Activated CD8-positive, alpha-beta T cell treated with anti-CD3 and anti-CD28 coated beads, Interleukin-2, amount 10 ng/mL, durations not matched to agents 7 days and 5 days (primary cell): ENCODE results near the gene GPR50. TPM values are rescaled to one million over a fixed set of nuclear protein-coding genes. Genes with fewer than 3 reads are reported as not detected.

Experiments
- ATAC-seq: fragments of 150-1000 bp; cut with Tn5 transposase; one replicate; pipeline ENCODE4 v1.10.0; 2021; ENCODE audit warnings: moderate library complexity
- CTCF ChIA-PET: fragments of 350-600 bp; sonication (Branson Sonifier 250); formaldehyde crosslinking; loops from one replicate; lab custom pipeline; 2021; ENCODE audit warnings: antibody characterized with exemption; lab: Charles Lee
- POLR2A ChIA-PET: fragments of 350-600 bp; sonication (Branson Sonifier 250); formaldehyde crosslinking; loops from one replicate; lab custom pipeline; 2021; ENCODE audit warnings: antibody characterized with exemption; lab: Charles Lee
- DNase-seq: peaks from one replicate; pipeline ENCODE4 v3.0.0-alpha.2; 2020
- H3K27ac Mint-ChIP-seq: one replicate; pipeline ENCODE4 v1.8.0; 2021; ENCODE audit warnings: mild to moderate bottlenecking, mixed read lengths
- H3K27me3 Mint-ChIP-seq: one replicate; pipeline ENCODE4 v1.8.0; 2021; ENCODE audit warnings: low read depth, mixed read lengths
- H3K36me3 Mint-ChIP-seq: one replicate; pipeline ENCODE4 v1.8.0; 2021; ENCODE audit warnings: low read depth, mixed read lengths
- H3K4me1 Mint-ChIP-seq: one replicate; pipeline ENCODE4 v1.8.0; 2021; ENCODE audit warnings: low read depth, mixed read lengths
- H3K4me3 Mint-ChIP-seq: one replicate; pipeline ENCODE4 v1.8.0; 2021; ENCODE audit warnings: mild to moderate bottlenecking, mixed read lengths
- H3K9me3 Mint-ChIP-seq: one replicate; pipeline ENCODE4 v1.8.0; 2022; ENCODE audit warnings: mixed read lengths; ENCODE audit not compliant: insufficient read depth
- total RNA-seq, 2 experiments: library from RNA; stranded (reverse); gene quantifications; one replicate each; pipeline ENCODE4 v1.2.3, GENCODE V29; 2021

Gene GPR50
- total RNA-seq, 2 experiments from 2014 or later: not detected

DNA sequence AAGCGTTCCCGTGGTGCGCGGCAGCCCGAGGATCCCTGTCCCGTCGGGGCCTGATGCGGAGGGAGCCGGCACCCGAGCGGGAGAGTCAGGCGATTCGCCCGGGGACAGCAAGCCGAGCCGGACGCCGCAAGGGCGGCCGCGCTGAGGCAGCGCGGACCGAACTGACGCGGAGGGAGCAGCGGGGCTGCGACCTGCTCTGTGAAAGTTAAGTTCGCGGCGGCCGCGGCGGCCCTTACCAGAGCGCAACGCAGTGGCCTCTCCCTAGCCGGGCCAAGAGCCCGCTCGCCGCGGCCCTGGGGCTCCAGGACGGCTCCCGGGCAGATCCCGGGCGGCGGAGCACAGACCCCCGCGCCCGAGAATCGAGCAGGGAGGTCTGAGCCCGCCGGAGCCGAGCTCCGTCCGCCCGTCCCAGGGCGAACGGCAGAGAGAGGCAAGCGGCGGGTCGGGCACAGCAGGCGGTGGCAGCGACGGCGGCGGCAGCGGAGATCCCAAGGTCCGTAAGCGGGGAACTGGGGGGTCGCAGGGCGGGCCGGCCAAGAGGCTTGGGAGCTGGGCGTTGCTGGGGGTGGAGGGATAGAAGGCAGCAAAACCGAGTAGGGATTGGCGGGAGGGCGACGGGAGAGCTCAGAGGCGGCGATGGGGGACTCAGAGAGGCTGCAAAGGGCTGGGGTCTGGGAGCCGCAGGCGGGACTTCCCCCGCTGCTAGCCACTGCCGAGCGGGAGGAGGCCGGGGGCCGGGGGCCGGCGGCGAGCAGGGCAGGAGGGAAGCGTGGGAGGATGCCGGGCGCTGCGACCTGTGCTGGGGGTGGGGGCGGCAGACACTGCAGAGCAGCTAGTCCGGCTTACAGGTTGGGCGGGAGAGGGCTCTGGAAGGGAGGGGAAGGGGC is 1.0 kb downstream of the GPR50 start:
- ChIA-PET POLR2A (no interaction called here), CTCF (no interaction called here)
- no peak overlapping the region for H3K27ac Mint-ChIP-seq
- peaks cover 58% of the 10 kb centered on the region for H3K27me3 Mint-ChIP-seq
- no peaks in the 10 kb centered on the region for H3K36me3 Mint-ChIP-seq
- H3K4me3 Mint-ChIP-seq: no peak overlapping the region
- no peaks in the 10 kb centered on the region for H3K9me3 Mint-ChIP-seq
- ATAC-seq (no peak), DNase-seq (no peak)
- peaks cover 6% of the 10 kb centered on the region for H3K4me1 Mint-ChIP-seq

DNA sequence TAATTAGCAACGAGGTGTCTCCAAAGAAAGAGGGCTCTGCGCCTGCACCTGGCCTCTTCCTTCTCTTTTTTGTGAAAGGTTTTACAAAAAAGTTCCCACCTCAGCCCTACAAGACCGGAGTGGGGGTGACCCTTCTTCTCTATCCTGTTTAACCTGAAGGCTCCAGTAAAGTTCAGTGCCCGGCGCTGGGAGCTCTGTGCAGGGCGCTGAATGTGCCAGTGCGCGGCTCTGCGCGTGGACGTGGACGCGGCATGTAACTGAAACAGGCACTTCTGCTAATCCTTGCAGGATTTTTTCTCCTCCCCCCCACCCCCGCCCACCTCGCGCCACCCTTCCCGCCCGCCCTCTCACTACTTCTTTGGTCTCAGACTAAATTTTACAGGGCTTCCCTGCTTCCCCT is 2.4 kb downstream of the GPR50 start:
- POLR2A ChIA-PET: no interaction called here
- ATAC-seq (no peak), DNase-seq (no peak)
- H3K9me3 Mint-ChIP-seq: no peaks in the 10 kb centered on the region
- H3K36me3 Mint-ChIP-seq: no peaks in the 10 kb centered on the region
- peaks cover 64% of the 10 kb centered on the region for H3K27me3 Mint-ChIP-seq
- no peak overlapping the region for H3K27ac Mint-ChIP-seq
- no peak overlapping the region for H3K4me3 Mint-ChIP-seq
- CTCF ChIA-PET: no interaction called here
- H3K4me1 Mint-ChIP-seq: peaks cover 6% of the 10 kb centered on the region

GRCh38 chrX:151180400-151180799 is 4.0 kb downstream of the GPR50 start:
- H3K9me3 Mint-ChIP-seq: no peaks in the 10 kb centered on the region
- peaks cover 60% of the 10 kb centered on the region for H3K27me3 Mint-ChIP-seq
- H3K4me3 Mint-ChIP-seq: no peak overlapping the region
- ChIA-PET CTCF (no interaction called here), POLR2A (no interaction called here)
- H3K4me1 Mint-ChIP-seq: peaks cover 6% of the 10 kb centered on the region
- DNase-seq: no peak
- no peak overlapping the region for H3K27ac Mint-ChIP-seq
- ATAC-seq: no peak
- no peaks in the 10 kb centered on the region for H3K36me3 Mint-ChIP-seq

DNA sequence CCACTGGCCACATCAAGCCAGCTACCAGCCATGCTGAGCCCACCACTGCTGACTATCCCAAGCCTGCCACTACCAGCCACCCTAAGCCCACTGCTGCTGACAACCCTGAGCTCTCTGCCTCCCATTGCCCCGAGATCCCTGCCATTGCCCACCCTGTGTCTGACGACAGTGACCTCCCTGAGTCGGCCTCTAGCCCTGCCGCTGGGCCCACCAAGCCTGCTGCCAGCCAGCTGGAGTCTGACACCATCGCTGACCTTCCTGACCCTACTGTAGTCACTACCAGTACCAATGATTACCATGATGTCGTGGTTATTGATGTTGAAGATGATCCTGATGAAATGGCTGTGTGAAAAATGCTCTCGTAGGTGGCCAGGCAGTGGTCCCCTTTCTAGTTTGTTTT is 4.7 kb downstream of the GPR50 start:
- H3K27me3 Mint-ChIP-seq: peaks cover 54% of the 10 kb centered on the region

DNA sequence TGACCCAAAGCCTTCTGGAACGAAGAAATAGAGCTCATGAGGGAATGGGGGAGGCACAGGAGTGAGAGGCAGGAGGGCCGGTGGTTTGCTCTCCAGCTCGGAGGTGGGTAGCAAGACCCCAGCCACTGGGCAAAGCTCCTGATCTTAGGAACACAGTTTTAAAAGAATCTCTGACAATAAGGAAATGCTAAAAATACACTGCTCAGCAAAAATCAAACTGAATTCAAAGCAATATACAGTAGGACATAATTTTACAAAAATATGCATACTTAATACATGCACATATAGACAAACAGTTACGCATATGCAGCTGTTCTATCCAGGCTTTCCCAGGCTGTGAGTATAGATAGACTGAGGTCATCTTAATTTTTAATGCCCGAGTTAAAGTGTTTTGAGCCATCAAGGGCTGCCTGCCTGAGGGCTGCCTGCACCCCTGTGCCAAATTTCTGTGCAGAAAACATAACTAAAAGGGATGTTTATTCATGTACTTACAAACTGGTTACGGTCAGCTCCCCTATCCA is 6.9 kb downstream of the GPR50 start:
- H3K4me3 Mint-ChIP-seq: no peak overlapping the region
- ATAC-seq: no peak
- H3K27ac Mint-ChIP-seq: no peak overlapping the region
- no peak for DNase-seq
- ChIA-PET POLR2A (no interaction called here), CTCF (no interaction called here)
- peaks cover 46% of the 10 kb centered on the region for H3K27me3 Mint-ChIP-seq
- H3K36me3 Mint-ChIP-seq: no peaks in the 10 kb centered on the region
- no peaks in the 10 kb centered on the region for H3K9me3 Mint-ChIP-seq
- H3K4me1 Mint-ChIP-seq: peaks cover 3% of the 10 kb centered on the region

More for the DNA sequence above, 4.7 kb downstream of the GPR50 start:
- no peak overlapping the region for H3K4me3 Mint-ChIP-seq
- H3K4me1 Mint-ChIP-seq: peaks cover 6% of the 10 kb centered on the region
- no peaks in the 10 kb centered on the region for H3K9me3 Mint-ChIP-seq
- H3K27ac Mint-ChIP-seq: no peak overlapping the region
- H3K36me3 Mint-ChIP-seq: no peaks in the 10 kb centered on the region
- DNase-seq: no peak
- ChIA-PET CTCF (no interaction called here), POLR2A (no interaction called here)
- no peak for ATAC-seq

DNA sequence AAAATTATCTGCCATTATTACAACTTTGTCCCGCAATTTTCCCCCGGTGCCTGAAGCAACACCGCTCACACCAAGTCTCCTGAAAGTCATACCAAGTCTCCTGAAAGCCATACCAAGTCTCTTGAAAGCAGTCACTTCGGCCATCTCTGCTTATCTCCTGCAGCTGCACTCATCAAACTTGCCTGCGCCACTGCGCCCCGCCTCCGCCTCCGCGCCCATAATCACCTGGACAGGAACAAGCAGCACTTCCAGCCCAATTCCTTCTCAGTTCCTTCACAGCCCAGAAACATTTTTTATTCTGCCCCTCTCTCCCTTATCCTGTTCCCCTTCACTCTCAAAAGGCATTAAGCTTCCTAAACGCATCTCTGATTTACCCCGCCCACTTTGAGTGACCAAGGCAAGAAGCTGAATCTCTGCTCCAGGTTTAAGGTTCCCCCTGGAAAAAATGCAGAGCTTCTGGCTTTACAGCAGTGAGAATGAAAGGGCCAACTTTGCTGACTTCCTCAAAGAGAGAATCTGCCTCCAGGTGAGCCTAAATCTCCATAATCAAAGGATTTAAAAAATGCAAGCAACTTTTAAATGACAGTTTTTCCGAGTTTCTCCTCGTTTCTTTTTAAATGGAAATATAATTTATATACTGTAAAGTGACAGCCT is 7.7 kb downstream of the GPR50 start:
- ATAC-seq (no peak), DNase-seq (no peak)
- ChIA-PET CTCF (no interaction called here), POLR2A (no interaction called here)
- Mint-ChIP-seq H3K27ac (no peak overlapping the region), H3K36me3 (no peaks in the 10 kb centered on the region), H3K9me3 (no peaks in the 10 kb centered on the region), H3K4me1 (no peaks in the 10 kb centered on the region), H3K4me3 (no peak overlapping the region), H3K27me3 (peaks cover 39% of the 10 kb centered on the region)

DNA sequence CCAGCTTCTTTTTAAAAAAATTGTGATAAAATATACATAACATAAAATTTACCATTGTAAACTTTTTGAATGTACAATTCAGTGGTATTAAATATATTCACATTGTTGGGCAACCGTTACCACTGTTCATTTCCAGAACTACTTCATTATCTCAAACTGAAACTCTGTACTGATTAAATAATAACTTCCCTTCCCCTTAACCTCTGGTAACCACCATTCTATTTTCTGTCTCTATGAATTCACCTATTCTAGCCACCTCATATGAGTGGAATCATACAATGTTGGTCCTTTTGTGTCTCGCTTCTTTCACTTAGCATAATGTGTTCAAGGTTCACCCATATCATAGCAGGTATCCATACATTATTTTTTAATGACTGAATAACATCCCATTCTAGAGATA is 8.3 kb downstream of the GPR50 start:
- ATAC-seq (no peak), DNase-seq (no peak)
- no peak overlapping the region for H3K4me3 Mint-ChIP-seq
- peaks cover 32% of the 10 kb centered on the region for H3K27me3 Mint-ChIP-seq
- H3K27ac Mint-ChIP-seq: no peak overlapping the region
- POLR2A ChIA-PET: no interaction called here
- H3K36me3 Mint-ChIP-seq: no peaks in the 10 kb centered on the region
- H3K9me3 Mint-ChIP-seq: no peaks in the 10 kb centered on the region
- CTCF ChIA-PET: no interaction called here
- H3K4me1 Mint-ChIP-seq: no peaks in the 10 kb centered on the region

DNA sequence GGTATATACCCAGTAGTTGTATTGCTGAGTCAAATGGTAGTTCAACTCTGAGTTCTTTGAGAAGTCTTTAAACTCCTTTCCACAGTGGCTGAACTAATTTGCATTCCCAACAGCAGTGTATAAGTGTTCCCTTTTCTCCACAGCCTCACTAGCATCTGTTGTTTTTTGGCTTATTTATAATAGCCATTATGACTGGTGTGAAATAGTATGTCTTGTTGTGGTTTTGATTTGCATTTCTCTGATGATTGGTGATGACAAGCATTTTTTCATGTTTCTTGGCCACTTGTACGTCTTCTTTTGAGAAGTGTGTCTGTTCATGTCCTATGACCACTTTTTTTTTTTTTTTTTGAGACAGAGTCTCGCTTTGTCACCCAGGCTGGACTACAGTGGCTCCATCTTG is 30.5 kb downstream of the GPR50 start:
- no peak for ATAC-seq
- H3K4me1 Mint-ChIP-seq: no peaks in the 10 kb centered on the region
- POLR2A ChIA-PET: no interaction called here
- no peaks in the 10 kb centered on the region for H3K9me3 Mint-ChIP-seq
- H3K36me3 Mint-ChIP-seq: no peaks in the 10 kb centered on the region
- peaks cover 3% of the 10 kb centered on the region for H3K27me3 Mint-ChIP-seq
- no peak overlapping the region for H3K4me3 Mint-ChIP-seq
- H3K27ac Mint-ChIP-seq: no peak overlapping the region
- CTCF ChIA-PET: no interaction called here
- DNase-seq: no peak

DNA sequence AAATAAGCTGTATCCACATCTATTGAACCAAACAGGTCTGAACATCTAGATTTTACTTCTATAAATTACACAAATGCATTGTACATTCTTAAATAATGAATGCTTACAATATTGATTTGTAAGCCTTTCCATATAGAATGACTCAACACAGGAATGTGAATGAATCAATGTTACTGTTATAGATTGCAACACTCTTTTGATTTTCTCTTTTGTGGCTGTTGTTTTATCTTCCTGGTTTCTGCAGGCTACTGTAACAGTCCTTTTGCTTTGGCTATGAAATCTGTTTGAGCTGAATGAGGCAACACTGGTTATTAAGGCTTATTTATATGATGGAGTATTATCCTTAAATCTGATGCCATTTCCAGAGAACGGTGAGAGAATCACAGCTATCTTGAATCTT is 49.5 kb downstream of the GPR50 start:
- Mint-ChIP-seq H3K4me3 (no peak overlapping the region), H3K4me1 (no peaks in the 10 kb centered on the region), H3K36me3 (no peaks in the 10 kb centered on the region), H3K9me3 (no peaks in the 10 kb centered on the region), H3K27me3 (peaks cover 15% of the 10 kb centered on the region), H3K27ac (no peak overlapping the region)
- DNase-seq: no peak
- POLR2A ChIA-PET: no interaction called here
- ATAC-seq: no peak
- CTCF ChIA-PET: no interaction called here

DNA sequence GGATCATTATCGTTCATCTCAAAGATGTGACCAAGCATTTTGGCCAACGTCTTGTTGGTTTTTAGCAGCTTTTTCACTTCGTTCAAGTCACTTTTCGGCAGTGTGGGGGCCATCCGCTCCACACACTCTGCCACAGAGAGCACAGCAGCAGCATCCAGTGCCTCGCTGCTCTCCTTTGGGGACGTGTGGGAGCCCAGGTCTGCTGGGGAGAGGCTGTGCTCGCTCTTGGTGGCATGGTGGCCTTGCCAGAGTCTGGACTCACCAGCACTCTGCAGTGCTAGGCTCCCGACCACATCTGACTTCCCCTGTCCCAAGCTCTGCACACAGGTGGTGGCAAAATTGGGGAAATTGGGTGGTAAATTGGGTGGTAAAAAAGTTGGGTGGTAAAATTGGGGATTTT is 50.6 kb downstream of the GPR50 start:
- Mint-ChIP-seq H3K4me3 (no peak overlapping the region), H3K36me3 (no peaks in the 10 kb centered on the region), H3K27me3 (peaks cover 15% of the 10 kb centered on the region), H3K27ac (no peak overlapping the region), H3K4me1 (no peaks in the 10 kb centered on the region), H3K9me3 (no peaks in the 10 kb centered on the region)
- ATAC-seq: no peak
- DNase-seq: no peak
- ChIA-PET CTCF (no interaction called here), POLR2A (no interaction called here)

GRCh38 chrX:151227627-151228026 is 51.2 kb downstream of the GPR50 start:
- Mint-ChIP-seq H3K27ac (no peak overlapping the region), H3K9me3 (no peaks in the 10 kb centered on the region)
- DNase-seq: no peak

GRCh38 chrX:151228935-151229334 is 52.6 kb downstream of the GPR50 start:
- ChIA-PET CTCF (no interaction called here), POLR2A (no interaction called here)
- H3K36me3 Mint-ChIP-seq: no peaks in the 10 kb centered on the region
- no peak overlapping the region for H3K4me3 Mint-ChIP-seq
- DNase-seq (no peak), ATAC-seq (no peak)
- no peaks in the 10 kb centered on the region for H3K9me3 Mint-ChIP-seq
- no peak overlapping the region for H3K27ac Mint-ChIP-seq
- no peaks in the 10 kb centered on the region for H3K4me1 Mint-ChIP-seq
- H3K27me3 Mint-ChIP-seq: peaks cover 15% of the 10 kb centered on the region

More at GRCh38 chrX:151227627-151228026, 51.2 kb downstream of the GPR50 start:
- ATAC-seq: no peak
- POLR2A ChIA-PET: no interaction called here
- Mint-ChIP-seq H3K36me3 (no peaks in the 10 kb centered on the region), H3K4me1 (no peaks in the 10 kb centered on the region), H3K4me3 (no peak overlapping the region), H3K27me3 (peaks cover 15% of the 10 kb centered on the region)
- CTCF ChIA-PET: no interaction called here
